GM18517 (cell line): ENCODE results near the gene CGN.

Experiments
- ATAC-seq: cut with Tn5 transposase; IDR thresholded peaks from one replicate; pipeline ENCODE4 v1.9.1; 2021; ENCODE audit warnings: mild to moderate bottlenecking, moderate library complexity; ENCODE audit not compliant: unreplicated experiment

The CGN gene

GRCh38 chr1:151547119-151547899 lies 36.1 kb downstream of the CGN start:
- no peak for ATAC-seq

DNA sequence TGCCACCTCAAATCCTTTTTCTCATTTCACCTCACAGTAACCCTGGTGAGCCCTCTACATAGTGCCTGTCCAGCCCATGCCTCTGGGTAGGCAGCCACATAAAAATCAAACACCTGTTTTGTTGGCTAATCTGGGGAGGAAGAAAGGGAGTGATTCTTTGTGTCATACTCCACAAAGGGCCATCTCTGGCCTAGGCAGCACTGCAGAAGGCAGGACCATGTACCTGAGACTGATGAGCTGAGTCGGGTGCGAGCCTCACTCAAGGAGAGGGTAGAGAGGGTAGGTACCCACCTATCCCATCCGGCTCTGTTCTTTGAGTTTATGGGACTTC lies 36.7 kb downstream of the CGN start:
- no peak for ATAC-seq

DNA sequence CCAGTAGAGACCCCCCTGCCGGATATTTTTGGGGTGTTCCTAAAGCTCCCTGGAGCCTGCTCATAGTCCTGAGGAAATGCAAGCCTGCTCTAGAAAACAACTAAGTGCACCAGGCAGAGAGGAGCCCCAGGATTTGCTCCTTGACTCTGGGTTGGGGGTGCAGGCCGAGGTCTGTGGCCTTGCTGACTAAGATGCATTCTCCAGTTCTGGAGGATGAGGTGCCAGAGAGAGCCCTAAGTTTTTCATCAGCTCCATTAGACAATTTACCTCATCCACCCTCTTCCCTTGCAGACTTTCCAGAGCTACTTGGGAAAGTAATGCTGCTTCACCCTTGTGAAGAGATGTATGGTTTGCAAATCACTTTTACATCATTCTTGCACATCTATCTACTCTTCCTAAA lies 38.0 kb downstream of the CGN start:
- no peak for ATAC-seq

GRCh38 chr1:151553659-151554058 lies 42.5 kb downstream of the CGN start:
- no peak for ATAC-seq

DNA sequence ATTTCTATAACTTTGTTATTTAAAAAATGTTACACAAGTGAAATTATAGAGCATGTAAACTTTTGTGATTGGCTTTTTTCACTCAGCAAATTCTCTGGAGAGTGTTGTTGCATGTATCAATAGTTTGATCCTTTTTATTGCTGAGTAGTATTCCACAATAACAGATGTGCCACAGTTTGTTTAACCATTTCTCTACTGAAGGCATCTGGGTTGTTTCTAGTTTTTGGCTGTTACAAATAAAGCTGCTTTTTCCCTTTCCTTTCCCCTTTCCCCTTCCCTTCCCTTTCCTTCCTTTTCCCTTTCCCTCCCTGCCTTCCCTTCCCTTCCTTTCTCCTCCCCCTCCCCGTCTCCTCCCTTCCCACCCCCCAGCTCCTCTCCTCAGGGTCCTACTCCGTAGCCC lies 44.9 kb downstream of the CGN start:
- ATAC-seq = no peak

GRCh38 chr1:151562661-151563060 lies 51.5 kb downstream of the CGN start:
- no peak for ATAC-seq

GRCh38 chr1:151563376-151563775 lies 52.2 kb downstream of the CGN start:
- no peak for ATAC-seq

DNA sequence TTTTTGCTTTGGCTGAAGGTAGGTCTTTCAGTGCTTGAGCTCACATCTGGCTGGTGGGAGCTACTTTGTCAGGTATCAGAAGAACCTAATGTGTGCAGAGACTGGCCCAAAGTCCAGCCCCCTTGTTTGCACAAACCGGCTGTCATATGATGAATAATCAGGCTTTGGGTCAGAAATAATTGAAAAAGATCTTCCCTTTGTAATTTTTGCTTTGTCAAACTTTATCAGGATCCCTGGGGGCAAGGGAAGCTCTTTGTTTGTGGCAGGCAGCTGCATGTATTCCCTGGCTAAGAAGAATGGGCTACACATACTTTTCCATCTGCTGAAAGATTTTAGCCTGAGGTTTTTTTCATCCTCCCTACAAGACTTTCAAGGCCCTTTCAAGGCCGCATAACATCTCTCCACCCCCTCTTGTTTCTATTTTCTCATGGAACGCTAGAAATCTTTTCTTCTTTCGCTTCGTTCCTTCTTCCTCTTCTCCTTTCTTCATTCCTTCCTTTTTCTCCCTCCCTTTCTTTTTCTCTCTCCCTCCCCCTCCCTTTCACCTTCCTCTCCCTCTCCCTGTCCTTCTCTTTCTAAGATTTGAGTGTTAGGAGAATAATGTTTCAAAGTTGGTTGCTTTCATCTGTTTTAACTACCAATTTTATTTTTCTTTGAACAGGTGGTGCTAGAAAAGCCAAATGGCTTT lies 54.5 kb downstream of the CGN start:
- ATAC-seq = no peak

GRCh38 chr1:151568626-151569088 lies 57.5 kb downstream of the CGN start:
- no peak for ATAC-seq

DNA sequence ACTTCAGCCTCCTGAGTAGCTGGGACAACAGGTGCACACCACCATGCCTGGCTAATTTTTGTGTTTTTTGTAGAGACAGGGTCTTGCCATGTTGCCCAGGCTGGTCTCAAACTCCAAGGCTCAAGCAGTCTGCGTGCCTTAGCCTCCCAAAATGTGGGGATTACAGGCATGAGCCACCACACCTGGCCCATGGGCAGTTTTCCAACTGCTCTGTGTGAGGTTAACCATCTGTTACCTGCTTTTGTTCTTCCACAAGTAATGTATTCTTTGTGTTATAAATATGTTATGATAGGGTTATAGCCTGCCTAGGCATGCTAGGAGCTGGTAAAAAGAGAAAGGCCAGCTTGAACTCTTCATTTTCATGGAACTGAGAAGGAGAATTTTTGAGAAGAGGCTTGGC lies 59.6 kb downstream of the CGN start:
- no peak for ATAC-seq

- no peak for ATAC-seq
Observed at GRCh38 chr1:151574575-151575529, 63.7 kb downstream of the CGN start.

- no peak for ATAC-seq
Observed at GRCh38 chr1:151577173-151577572, 66.0 kb downstream of the CGN start.

DNA sequence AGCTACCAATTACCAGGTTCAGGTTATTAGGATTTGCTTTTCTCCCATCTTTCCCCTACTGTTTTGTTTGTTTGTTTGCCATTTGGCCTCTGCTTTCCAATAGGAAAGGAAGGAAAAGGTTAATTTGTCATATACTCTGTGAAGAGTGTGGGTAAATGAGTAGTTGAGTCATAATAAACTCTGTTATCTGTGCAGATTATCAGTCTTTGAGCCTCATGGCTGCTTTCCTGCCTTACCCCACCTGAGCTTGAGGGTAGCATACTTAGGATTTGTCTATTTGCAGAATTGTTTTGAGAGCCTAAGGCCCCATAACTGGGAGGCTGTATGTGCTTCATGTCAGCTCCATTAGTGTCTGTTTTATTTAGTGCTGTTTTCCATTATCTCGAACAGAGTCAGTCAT lies 67.8 kb downstream of the CGN start:
- ATAC-seq = no peak

- ATAC-seq = no peak
Observed at GRCh38 chr1:151579436-151580225, 68.4 kb downstream of the CGN start.

GRCh38 chr1:151581451-151581850 lies 70.3 kb downstream of the CGN start:
- ATAC-seq = no peak

DNA sequence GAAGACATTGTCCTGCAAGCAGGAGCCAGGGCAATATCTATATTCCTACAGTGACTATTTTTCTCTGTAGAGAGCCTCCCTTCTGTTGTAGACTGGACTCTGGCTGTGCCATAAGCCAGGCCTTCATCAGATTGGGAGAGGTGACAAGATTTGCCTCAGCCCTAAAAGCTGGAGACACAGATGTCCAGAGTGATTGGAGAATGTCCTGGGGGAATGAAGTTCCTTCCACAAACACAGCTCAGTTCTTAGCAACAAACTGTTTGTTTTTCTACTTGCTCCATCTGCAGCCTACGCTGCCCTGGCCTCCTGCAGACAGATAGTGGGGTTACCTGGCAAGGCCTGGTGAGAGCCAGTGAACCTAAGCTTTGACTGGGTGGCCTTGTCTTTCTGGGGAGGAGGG lies 70.7 kb downstream of the CGN start:
- no peak for ATAC-seq

DNA sequence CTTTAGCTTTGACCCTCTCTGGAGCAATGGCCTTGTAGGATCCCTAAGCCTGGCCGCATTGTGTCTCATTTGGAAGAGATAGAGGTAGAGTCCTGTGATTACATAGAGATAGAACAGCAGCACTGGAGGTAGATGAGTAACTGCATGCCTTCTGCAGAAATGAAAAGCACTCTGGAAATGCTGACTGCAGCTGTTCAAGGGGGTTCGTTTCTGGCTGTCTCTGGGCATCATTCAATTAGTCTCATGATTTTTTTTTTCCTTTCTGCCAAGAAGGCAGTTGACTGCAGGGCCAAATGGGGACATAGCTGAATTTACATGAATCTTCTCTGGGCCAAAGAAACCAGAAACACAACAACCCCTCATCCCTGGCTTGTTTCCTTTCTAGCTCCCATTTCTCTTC lies 72.6 kb downstream of the CGN start:
- no peak for ATAC-seq

DNA sequence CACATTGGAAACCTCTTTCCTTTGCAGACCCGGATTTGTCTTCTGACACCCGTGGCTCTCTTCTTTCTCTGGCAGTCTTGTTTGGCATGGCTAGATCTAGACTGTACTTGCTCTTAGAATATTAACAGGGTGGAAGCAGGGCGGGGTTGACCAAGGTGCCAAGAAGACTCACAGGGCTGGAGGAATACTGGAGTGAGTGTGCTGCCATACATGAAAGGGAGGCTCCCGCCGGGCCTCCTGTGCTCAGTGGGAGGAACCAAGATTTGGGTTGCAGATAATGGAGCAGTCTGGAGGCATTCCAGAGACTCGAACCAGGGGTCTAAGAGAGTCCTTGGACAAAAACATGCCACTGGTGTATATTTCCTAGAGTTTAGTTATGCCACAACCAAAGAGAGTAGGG lies 73.1 kb downstream of the CGN start:
- ATAC-seq = no peak

DNA sequence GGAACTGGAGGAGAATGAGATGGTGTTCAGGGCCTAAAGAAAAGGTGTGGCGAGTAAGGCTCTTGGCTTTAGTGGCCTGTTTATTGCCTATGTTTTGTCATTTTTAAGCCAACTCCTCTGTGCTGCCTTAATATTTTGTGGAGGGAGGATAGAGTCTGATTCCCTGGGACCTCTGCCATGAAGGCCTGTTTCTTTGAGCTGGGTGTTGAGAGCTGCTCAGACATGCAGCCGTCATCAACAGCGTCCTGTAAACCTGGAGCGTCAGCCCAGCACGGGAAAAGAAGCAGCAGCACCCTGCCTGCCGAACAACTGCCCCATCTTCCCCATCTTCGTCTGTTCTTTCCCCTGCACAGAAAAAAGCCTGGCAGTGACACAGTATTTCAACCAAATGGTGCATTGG lies 73.6 kb downstream of the CGN start:
- no peak for ATAC-seq

- ATAC-seq = no peak
Observed at GRCh38 chr1:151585622-151586021, 74.4 kb downstream of the CGN start.
